ENCODE data around the gene RFESD.
"Not testable (repeated sequence)": the region's sequence is repeated elsewhere in the genome, so short reads cannot be mapped to it uniquely, and the experiment has no call there.

The RFESD gene

DNA sequence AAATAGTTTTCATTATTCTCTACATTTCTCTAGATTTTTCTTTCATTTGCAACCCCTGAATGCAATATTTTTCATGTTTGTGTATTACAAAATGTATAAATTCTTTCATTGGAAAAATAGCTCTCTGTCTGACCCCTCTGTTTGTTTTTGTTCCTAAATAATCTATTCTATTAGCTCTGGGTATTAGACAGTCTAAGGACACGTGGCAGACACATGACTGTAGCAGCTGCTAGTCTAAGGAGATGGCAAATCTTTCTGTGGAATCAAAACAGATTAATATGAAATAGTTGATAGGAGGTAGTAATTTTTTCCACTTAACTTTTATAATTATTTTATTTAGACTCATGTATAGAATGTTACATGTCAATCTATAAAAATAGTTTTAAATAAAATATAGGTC is 57.6 kb downstream of the RFESD start:
- WGBS, 2 donors (ENCODE audit: extremely low coverage in 2 of 2, insufficient read length in 2 of 2, insufficient replicate concordance in 1 of 2): no CpG with 5 or more reads among the region's 1 CpG
- H3K9me3 ChIP-seq (replicated peaks in 1 of 2; ENCODE audit: control insufficient read depth in 2 of 2, insufficient read depth in 1 of 2, low read depth in 1 of 2, low read length in 2 of 2): no peaks in the 10 kb centered on the region
- no peak overlapping the region for H2AFZ ChIP-seq (ENCODE audit: low read length)
- H3K14ac ChIP-seq (ENCODE audit: low read length): no peak overlapping the region
- no peak overlapping the region for H3K4me2 ChIP-seq (ENCODE audit: insufficient read depth, low read length, poor library complexity, severe bottlenecking)
- no peak overlapping the region for H3K9ac ChIP-seq (ENCODE audit: low read depth, low read length, poor library complexity)
- H3K27ac ChIP-seq (replicated peaks; ENCODE audit: low read length): no peak overlapping the region
- H3K79me1 ChIP-seq (ENCODE audit: low read depth, low read length): no peaks in the 10 kb centered on the region
- H2BK12ac ChIP-seq (ENCODE audit: low read length): no peak overlapping the region
- H3K4me1 ChIP-seq (ENCODE audit: control insufficient read depth in 2 of 2, insufficient read depth in 1 of 2, low read depth in 1 of 2, low read length in 2 of 2): no peaks in the 10 kb centered on the region
- H3K18ac ChIP-seq (ENCODE audit: low read length): no peak overlapping the region
- H3K4ac ChIP-seq (ENCODE audit: low read length): no peak overlapping the region
- H3K4me3 ChIP-seq (ENCODE audit: low read length in 2 of 2): no peak overlapping the region
- H3K27me3 ChIP-seq (ENCODE audit: control insufficient read depth in 3 of 3, insufficient read depth in 3 of 3, low read depth in 1 of 3, low read length in 3 of 3): no peaks in the 10 kb centered on the region
- H2AK5ac ChIP-seq (ENCODE audit: low read depth, low read length): no peak overlapping the region
- H3K23ac ChIP-seq (ENCODE audit: low read depth, low read length, poor library complexity): no peak overlapping the region
- H2BK5ac ChIP-seq (ENCODE audit: low read length): no peak overlapping the region
- H4K8ac ChIP-seq (ENCODE audit: low read depth, low read length): no peak overlapping the region
- H3K36me3 ChIP-seq (replicated peaks in 1 of 2; ENCODE audit: control insufficient read depth in 2 of 2, insufficient read depth in 2 of 2, low read length in 2 of 2): no peaks in the 10 kb centered on the region
- no peak overlapping the region for H2BK120ac ChIP-seq (ENCODE audit: low read depth, low read length)
- no peak overlapping the region for H2BK15ac ChIP-seq (ENCODE audit: low read length)
- DNase-seq (ENCODE audit: low spot score): no peak
- no peak overlapping the region for H4K91ac ChIP-seq (ENCODE audit: low read depth, low read length, poor library complexity)

DNA sequence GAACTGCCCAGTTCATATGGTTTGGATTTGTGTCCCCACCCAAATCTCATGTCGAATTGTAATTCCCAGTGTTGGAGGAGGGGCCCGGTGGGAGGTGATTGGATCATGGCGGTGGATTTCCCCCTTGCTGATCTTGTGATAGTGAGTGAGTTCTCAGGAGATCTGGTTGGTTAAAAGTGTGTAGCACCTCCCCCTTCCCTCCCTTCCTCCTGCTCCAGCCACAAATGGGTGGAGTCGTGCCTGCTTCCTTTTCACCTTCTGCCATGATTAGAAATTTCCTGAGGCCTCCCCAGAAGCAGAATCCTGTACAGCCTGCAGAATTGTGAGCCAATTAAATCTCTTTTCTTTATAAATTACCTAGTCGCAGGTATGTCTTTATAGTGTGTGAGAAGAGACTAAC is 59.6 kb downstream of the RFESD start:
- H3K79me1 ChIP-seq (ENCODE audit: low read depth, low read length); H2BK12ac ChIP-seq (ENCODE audit: low read length); H3K4me1 ChIP-seq (ENCODE audit: control insufficient read depth in 2 of 2, insufficient read depth in 1 of 2, low read depth in 1 of 2, low read length in 2 of 2); H3K4me2 ChIP-seq (ENCODE audit: insufficient read depth, low read length, poor library complexity, severe bottlenecking); H2AK5ac ChIP-seq (ENCODE audit: low read depth, low read length); H3K4ac ChIP-seq (ENCODE audit: low read length); H3K4me3 ChIP-seq (ENCODE audit: low read length in 2 of 2); H3K27ac ChIP-seq (replicated peaks; ENCODE audit: low read length); DNase-seq (ENCODE audit: low spot score); H3K9ac ChIP-seq (ENCODE audit: low read depth, low read length, poor library complexity); H3K36me3 ChIP-seq (replicated peaks in 1 of 2; ENCODE audit: control insufficient read depth in 2 of 2, insufficient read depth in 2 of 2, low read length in 2 of 2); H3K23ac ChIP-seq (ENCODE audit: low read depth, low read length, poor library complexity); H3K18ac ChIP-seq (ENCODE audit: low read length); H2BK120ac ChIP-seq (ENCODE audit: low read depth, low read length); H4K91ac ChIP-seq (ENCODE audit: low read depth, low read length, poor library complexity); H2BK5ac ChIP-seq (ENCODE audit: low read length); H3K14ac ChIP-seq (ENCODE audit: low read length); H4K8ac ChIP-seq (ENCODE audit: low read depth, low read length); H2BK15ac ChIP-seq (ENCODE audit: low read length); H3K27me3 ChIP-seq (ENCODE audit: control insufficient read depth in 3 of 3, insufficient read depth in 3 of 3, low read depth in 1 of 3, low read length in 3 of 3); H2AFZ ChIP-seq (ENCODE audit: low read length); H3K9me3 ChIP-seq (replicated peaks in 1 of 2; ENCODE audit: control insufficient read depth in 2 of 2, insufficient read depth in 1 of 2, low read depth in 1 of 2, low read length in 2 of 2): not testable (repeated sequence)
- no CpG with 5 or more reads among the region's 5 CpGs for WGBS, 2 donors (ENCODE audit: extremely low coverage in 2 of 2, insufficient read length in 2 of 2, insufficient replicate concordance in 1 of 2)

DNA sequence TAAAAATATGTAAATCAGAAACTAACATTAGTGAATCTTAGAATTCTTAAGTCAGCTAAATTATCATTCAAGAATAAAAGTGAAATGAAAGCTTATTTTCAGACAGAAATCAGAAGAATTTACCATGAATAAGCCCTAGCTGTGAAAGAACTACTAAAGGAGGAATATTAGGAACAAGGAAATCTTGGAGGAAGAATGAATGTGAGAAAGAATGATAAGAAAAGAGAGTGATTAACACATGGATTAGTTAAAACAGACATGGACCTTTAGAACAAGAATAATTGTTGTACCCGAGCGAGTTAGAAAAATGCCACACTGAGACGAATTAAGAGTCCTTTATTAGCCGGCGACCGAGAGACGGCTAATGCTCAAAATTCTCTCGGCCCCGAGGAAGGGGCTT is 60.5 kb downstream of the RFESD start:
- Histone ChIP-seq H2AK5ac (ENCODE audit: low read depth, low read length) (no peak overlapping the region), H2BK120ac (ENCODE audit: low read depth, low read length) (no peak overlapping the region)
- WGBS, 2 donors (ENCODE audit: extremely low coverage in 2 of 2, insufficient read length in 2 of 2, insufficient replicate concordance in 1 of 2): no CpG with 5 or more reads among the region's 9 CpGs

More for the DNA sequence above, 60.5 kb downstream of the RFESD start:
- DNase-seq (ENCODE audit: low spot score): no peak
- Histone ChIP-seq H3K9me3 (replicated peaks in 1 of 2; ENCODE audit: control insufficient read depth in 2 of 2, insufficient read depth in 1 of 2, low read depth in 1 of 2, low read length in 2 of 2) (no peaks in the 10 kb centered on the region), H2BK5ac (ENCODE audit: low read length) (no peak overlapping the region), H4K91ac (ENCODE audit: low read depth, low read length, poor library complexity) (no peak overlapping the region), H2BK15ac (ENCODE audit: low read length) (no peak overlapping the region), H3K79me1 (ENCODE audit: low read depth, low read length) (no peaks in the 10 kb centered on the region), H2BK12ac (ENCODE audit: low read length) (no peak overlapping the region), H3K27me3 (ENCODE audit: control insufficient read depth in 3 of 3, insufficient read depth in 3 of 3, low read depth in 1 of 3, low read length in 3 of 3) (no peaks in the 10 kb centered on the region), H3K18ac (ENCODE audit: low read length) (no peak overlapping the region), H3K14ac (ENCODE audit: low read length) (no peak overlapping the region), H4K8ac (ENCODE audit: low read depth, low read length) (no peak overlapping the region), H2AFZ (ENCODE audit: low read length) (no peak overlapping the region), H3K9ac (ENCODE audit: low read depth, low read length, poor library complexity) (no peak overlapping the region), H3K4me2 (ENCODE audit: insufficient read depth, low read length, poor library complexity, severe bottlenecking) (no peak overlapping the region), H3K27ac (replicated peaks; ENCODE audit: low read length) (no peak overlapping the region), H3K36me3 (replicated peaks in 1 of 2; ENCODE audit: control insufficient read depth in 2 of 2, insufficient read depth in 2 of 2, low read length in 2 of 2) (no peaks in the 10 kb centered on the region), H3K4ac (ENCODE audit: low read length) (no peak overlapping the region), H3K23ac (ENCODE audit: low read depth, low read length, poor library complexity) (no peak overlapping the region), H3K4me1 (ENCODE audit: control insufficient read depth in 2 of 2, insufficient read depth in 1 of 2, low read depth in 1 of 2, low read length in 2 of 2) (peaks cover 0 to 3% of the 10 kb centered on the region in 2 donors), H3K4me3 (ENCODE audit: low read length in 2 of 2) (no peak overlapping the region)

Measured in neuronal stem cell (in vitro differentiated cells).